Measurements from ENCODE around the gene CARD18.

CARD18 gene

GRCh38 chr11:105139669-105140068 lies at the start of gene CARD18:
Gene CARD18 (minus strand): TSS chr11:105139769. CDS start chr11:105139726, 43 bp downstream.
- H3K4me3 ChIP-seq: no peak within 1 kb of the TSS
- no peak within 1 kb of the TSS for H3K9ac ChIP-seq (ENCODE audit: insufficient read length)
- TF ChIP-seq FOXP2 (optimal IDR thresholded peaks at IDR 0.05; ENCODE audit: control extremely low read depth, extremely low read length, insufficient read depth) (no peak), EZH2 (IDR thresholded peaks at IDR 0.05) (no peak), POLR2AphosphoS5 (IDR thresholded peaks at IDR 0.05; ENCODE audit: borderline replicate concordance, low read depth, low read length) (no peak)
- no peaks in the 10 kb centered on the region for H3K9me3 ChIP-seq (ENCODE audit: low read depth, low read length)
- no peak within 1 kb of the TSS for H3K27ac ChIP-seq
- DNase-seq (ENCODE audit: low read depth, low spot score): no peak
- no peaks in the 10 kb centered on the region for H3K36me3 ChIP-seq (ENCODE audit: insufficient read depth, low read length)

- H3K27ac ChIP-seq: no peak overlapping the region
- no peak for DNase-seq (ENCODE audit: low read depth, low spot score)
Measured at GRCh38 chr11:105183987-105184386, 44.4 kb upstream of the CARD18 start.

GRCh38 chr11:105183426-105183825 lies 43.9 kb upstream of the CARD18 start:
- no peak for DNase-seq (ENCODE audit: low read depth, low spot score)

More at GRCh38 chr11:105183987-105184386, 44.4 kb upstream of the CARD18 start:
- Histone ChIP-seq H3K36me3 (ENCODE audit: insufficient read depth, low read length) (no peaks in the 10 kb centered on the region), H3K9me3 (ENCODE audit: low read depth, low read length) (no peaks in the 10 kb centered on the region), H3K4me3 (no peak overlapping the region), H3K9ac (ENCODE audit: insufficient read length) (no peak overlapping the region)
- TF ChIP-seq POLR2AphosphoS5 (IDR thresholded peaks at IDR 0.05; ENCODE audit: borderline replicate concordance, low read depth, low read length) (no peak), EZH2 (IDR thresholded peaks at IDR 0.05) (no peak)

GRCh38 chr11:105181521-105181920 lies 42.0 kb upstream of the CARD18 start:
- no peak overlapping the region for H3K4me3 ChIP-seq
- H3K36me3 ChIP-seq (ENCODE audit: insufficient read depth, low read length): no peaks in the 10 kb centered on the region
- H3K27ac ChIP-seq: 0 out of 2 replicates have a peak overlapping the region, but pooled peaks have one; percentile 32
- no peak for DNase-seq (ENCODE audit: low read depth, low spot score)
- TF ChIP-seq FOXP2 (optimal IDR thresholded peaks at IDR 0.05; ENCODE audit: control extremely low read depth, extremely low read length, insufficient read depth): no peak
- no peak for TF ChIP-seq EZH2 (IDR thresholded peaks at IDR 0.05)
- TF ChIP-seq POLR2AphosphoS5 (IDR thresholded peaks at IDR 0.05; ENCODE audit: borderline replicate concordance, low read depth, low read length): no peak
- no peak overlapping the region for H3K9ac ChIP-seq (ENCODE audit: insufficient read length)
- no peaks in the 10 kb centered on the region for H3K9me3 ChIP-seq (ENCODE audit: low read depth, low read length)

More at GRCh38 chr11:105183426-105183825, 43.9 kb upstream of the CARD18 start:
- Histone ChIP-seq H3K9me3 (ENCODE audit: low read depth, low read length) (no peaks in the 10 kb centered on the region), H3K9ac (ENCODE audit: insufficient read length) (no peak overlapping the region), H3K27ac (no peak overlapping the region), H3K36me3 (ENCODE audit: insufficient read depth, low read length) (no peaks in the 10 kb centered on the region), H3K4me3 (no peak overlapping the region)
- TF ChIP-seq FOXP2 (optimal IDR thresholded peaks at IDR 0.05; ENCODE audit: control extremely low read depth, extremely low read length, insufficient read depth): no peak
- no peak for TF ChIP-seq POLR2AphosphoS5 (IDR thresholded peaks at IDR 0.05; ENCODE audit: borderline replicate concordance, low read depth, low read length)
- TF ChIP-seq EZH2 (IDR thresholded peaks at IDR 0.05): no peak

DNA sequence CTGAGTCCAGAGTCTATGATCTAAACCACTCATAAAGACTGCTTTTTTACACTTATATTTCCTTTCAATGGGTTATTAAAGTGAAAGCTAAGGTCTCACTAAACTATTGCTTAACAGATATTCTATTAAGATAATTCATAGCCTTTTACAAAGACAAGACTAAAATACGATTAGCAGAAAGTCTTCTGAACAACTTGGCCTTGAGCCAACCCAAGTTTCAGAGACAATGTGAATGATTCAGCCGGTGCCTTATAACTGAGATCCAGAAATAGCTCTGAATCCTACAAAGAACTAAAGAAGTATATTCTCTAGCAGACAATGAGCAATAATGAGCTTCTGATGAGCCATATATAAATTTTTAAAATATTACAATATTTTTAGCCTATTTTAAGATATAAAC lies 41.5 kb upstream of the CARD18 start:
- no peak overlapping the region for H3K4me3 ChIP-seq
- no peaks in the 10 kb centered on the region for H3K36me3 ChIP-seq (ENCODE audit: insufficient read depth, low read length)
- peak overlapping the region; percentile 17; the same call in 1 of the 2 replicates for H3K27ac ChIP-seq
- TF ChIP-seq POLR2AphosphoS5 (IDR thresholded peaks at IDR 0.05; ENCODE audit: borderline replicate concordance, low read depth, low read length) (no peak), EZH2 (IDR thresholded peaks at IDR 0.05) (no peak), FOXP2 (optimal IDR thresholded peaks at IDR 0.05; ENCODE audit: control extremely low read depth, extremely low read length, insufficient read depth) (no peak)
- no peaks in the 10 kb centered on the region for H3K9me3 ChIP-seq (ENCODE audit: low read depth, low read length)
- no peak overlapping the region for H3K9ac ChIP-seq (ENCODE audit: insufficient read length)
- peak; percentile 35 for DNase-seq (ENCODE audit: low read depth, low spot score)

GRCh38 chr11:105179542-105180278 lies 40.1 kb upstream of the CARD18 start:
- H3K4me3 ChIP-seq: no peak overlapping the region

GRCh38 chr11:105177658-105178057 lies 38.1 kb upstream of the CARD18 start:
- Histone ChIP-seq H3K4me3 (no peak overlapping the region), H3K9ac (ENCODE audit: insufficient read length) (no peak overlapping the region), H3K9me3 (ENCODE audit: low read depth, low read length) (no peaks in the 10 kb centered on the region), H3K36me3 (ENCODE audit: insufficient read depth, low read length) (no peaks in the 10 kb centered on the region), H3K27ac (no peak overlapping the region)
- no peak for DNase-seq (ENCODE audit: low read depth, low spot score)
- no peak for TF ChIP-seq FOXP2 (optimal IDR thresholded peaks at IDR 0.05; ENCODE audit: control extremely low read depth, extremely low read length, insufficient read depth)
- no peak for TF ChIP-seq EZH2 (IDR thresholded peaks at IDR 0.05)
- no peak for TF ChIP-seq POLR2AphosphoS5 (IDR thresholded peaks at IDR 0.05; ENCODE audit: borderline replicate concordance, low read depth, low read length)

More at GRCh38 chr11:105179542-105180278, 40.1 kb upstream of the CARD18 start:
- H3K9ac ChIP-seq (ENCODE audit: insufficient read length): no peak overlapping the region
- H3K27ac ChIP-seq: no peak overlapping the region
- TF ChIP-seq EZH2 (IDR thresholded peaks at IDR 0.05): no peak
- no peak for TF ChIP-seq POLR2AphosphoS5 (IDR thresholded peaks at IDR 0.05; ENCODE audit: borderline replicate concordance, low read depth, low read length)
- no peak for TF ChIP-seq FOXP2 (optimal IDR thresholded peaks at IDR 0.05; ENCODE audit: control extremely low read depth, extremely low read length, insufficient read depth)
- H3K9me3 ChIP-seq (ENCODE audit: low read depth, low read length): no peaks in the 10 kb centered on the region
- no peaks in the 10 kb centered on the region for H3K36me3 ChIP-seq (ENCODE audit: insufficient read depth, low read length)
- no peak for DNase-seq (ENCODE audit: low read depth, low spot score)

- no peak for DNase-seq (ENCODE audit: low read depth, low spot score)
- TF ChIP-seq POLR2AphosphoS5 (IDR thresholded peaks at IDR 0.05; ENCODE audit: borderline replicate concordance, low read depth, low read length) (no peak), EZH2 (IDR thresholded peaks at IDR 0.05) (no peak)
- Histone ChIP-seq H3K9ac (ENCODE audit: insufficient read length) (no peak overlapping the region), H3K27ac (no peak overlapping the region), H3K9me3 (ENCODE audit: low read depth, low read length) (no peaks in the 10 kb centered on the region), H3K4me3 (no peak overlapping the region), H3K36me3 (ENCODE audit: insufficient read depth, low read length) (no peaks in the 10 kb centered on the region)
Measured at GRCh38 chr11:105168457-105168856, 28.9 kb upstream of the CARD18 start.

- no peak for TF ChIP-seq FOXP2 (optimal IDR thresholded peaks at IDR 0.05; ENCODE audit: control extremely low read depth, extremely low read length, insufficient read depth)
- TF ChIP-seq POLR2AphosphoS5 (IDR thresholded peaks at IDR 0.05; ENCODE audit: borderline replicate concordance, low read depth, low read length): no peak
- H3K27ac ChIP-seq: no peak overlapping the region
- no peak for DNase-seq (ENCODE audit: low read depth, low spot score)
Measured at GRCh38 chr11:105167244-105167643, 27.7 kb upstream of the CARD18 start.

More at GRCh38 chr11:105167244-105167643, 27.7 kb upstream of the CARD18 start:
- Histone ChIP-seq H3K9me3 (ENCODE audit: low read depth, low read length) (no peaks in the 10 kb centered on the region), H3K36me3 (ENCODE audit: insufficient read depth, low read length) (no peaks in the 10 kb centered on the region), H3K4me3 (no peak overlapping the region), H3K9ac (ENCODE audit: insufficient read length) (no peak overlapping the region)
